ENCODE measurements around the gene TNPO1. TPM values are rescaled to one million over a fixed set of nuclear protein-coding genes. Genes with fewer than 3 reads are reported as not detected.

Gene TNPO1
- total and polyA plus RNA-seq, 9 of the 15 experiments (the other 6 are each of a cell fraction or from before 2014, with no cell fraction given): 20.8 to 176 (median 97.9) TPM

GRCh38 chr5:72816284-72817075 is at the start of gene TNPO1 (continued):
- TF ChIP-seq RBM22 (IDR thresholded peaks at IDR 0.05; ENCODE audit: low read depth, low read length, poor library complexity, severe bottlenecking) (peak; percentile 89), ZNF140 (CRISPR knock-in tag; IDR thresholded peaks at IDR 0.05) (no peak), SRSF7 (optimal IDR thresholded peaks at IDR 0.05; ENCODE audit: low read depth, low read length) (no peak), OTX1 (CRISPR knock-in tag; IDR thresholded peaks at IDR 0.05) (no peak), ERF (CRISPR knock-in tag; IDR thresholded peaks at IDR 0.05) (peak; percentile 84; the same call in 1 of the 2 replicates), TEAD1 (CRISPR knock-in tag; IDR thresholded peaks at IDR 0.05) (peak in 1 of 2 experiments; percentile 86; a peak in 1 of 4 replicates), SIRT6 (IDR thresholded peaks at IDR 0.05; ENCODE audit: low read depth, low read length) (no peak), ZNF586 (CRISPR knock-in tag; conservative IDR thresholded peaks at IDR 0.05) (no peak), CBX5 (IDR thresholded peaks at IDR 0.05; ENCODE audit: borderline replicate concordance, low read depth) (no peak), SAFB (IDR thresholded peaks at IDR 0.05; ENCODE audit: borderline replicate concordance, low read depth, low read length) (0 out of 2 replicates have a peak, but pooled peaks have one; percentile 3), STAT5A (IDR thresholded peaks at IDR 0.05; ENCODE audit: borderline replicate concordance, low read length) (no peak), ZNF282 (CRISPR knock-in tag; IDR thresholded peaks at IDR 0.05) (no peak), PML (IDR thresholded peaks at IDR 0.05; ENCODE audit: low read length) (peak; percentile 54; the same call in 1 of the 2 replicates), ZZZ3 (IDR thresholded peaks at IDR 0.05) (no peak), NR2F6 (CRISPR knock-in tag; IDR thresholded peaks at IDR 0.05) (no peak), ZNF79 (CRISPR knock-in tag; IDR thresholded peaks at IDR 0.05; ENCODE audit: low read depth) (no peak), PHF8 (IDR thresholded peaks at IDR 0.05; ENCODE audit: borderline replicate concordance, low read length) (peak; percentile 91; the same call in 1 of the 2 replicates)
- TF ChIP-seq, protein P1, sequence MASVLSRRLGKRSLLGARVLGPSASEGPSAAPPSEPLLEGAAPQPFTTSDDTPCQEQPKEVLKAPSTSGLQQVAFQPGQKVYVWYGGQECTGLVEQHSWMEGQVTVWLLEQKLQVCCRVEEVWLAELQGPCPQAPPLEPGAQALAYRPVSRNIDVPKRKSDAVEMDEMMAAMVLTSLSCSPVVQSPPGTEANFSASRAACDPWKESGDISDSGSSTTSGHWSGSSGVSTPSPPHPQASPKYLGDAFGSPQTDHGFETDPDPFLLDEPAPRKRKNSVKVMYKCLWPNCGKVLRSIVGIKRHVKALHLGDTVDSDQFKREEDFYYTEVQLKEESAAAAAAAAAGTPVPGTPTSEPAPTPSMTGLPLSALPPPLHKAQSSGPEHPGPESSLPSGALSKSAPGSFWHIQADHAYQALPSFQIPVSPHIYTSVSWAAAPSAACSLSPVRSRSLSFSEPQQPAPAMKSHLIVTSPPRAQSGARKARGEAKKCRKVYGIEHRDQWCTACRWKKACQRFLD (CRISPR knock-in tag; IDR thresholded peaks at IDR 0.05): 0 out of 2 replicates have a peak, but pooled peaks have one; percentile 25
- TF ChIP-seq, protein P2, sequence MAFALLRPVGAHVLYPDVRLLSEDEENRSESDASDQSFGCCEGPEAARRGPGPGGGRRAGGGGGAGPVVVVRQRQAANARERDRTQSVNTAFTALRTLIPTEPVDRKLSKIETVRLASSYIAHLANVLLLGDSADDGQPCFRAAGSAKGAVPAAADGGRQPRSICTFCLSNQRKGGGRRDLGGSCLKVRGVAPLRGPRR (CRISPR knock-in tag; IDR thresholded peaks at IDR 0.05): peak; percentile 58; the same call in 1 of the 2 replicates
- TF ChIP-seq, protein P3, sequence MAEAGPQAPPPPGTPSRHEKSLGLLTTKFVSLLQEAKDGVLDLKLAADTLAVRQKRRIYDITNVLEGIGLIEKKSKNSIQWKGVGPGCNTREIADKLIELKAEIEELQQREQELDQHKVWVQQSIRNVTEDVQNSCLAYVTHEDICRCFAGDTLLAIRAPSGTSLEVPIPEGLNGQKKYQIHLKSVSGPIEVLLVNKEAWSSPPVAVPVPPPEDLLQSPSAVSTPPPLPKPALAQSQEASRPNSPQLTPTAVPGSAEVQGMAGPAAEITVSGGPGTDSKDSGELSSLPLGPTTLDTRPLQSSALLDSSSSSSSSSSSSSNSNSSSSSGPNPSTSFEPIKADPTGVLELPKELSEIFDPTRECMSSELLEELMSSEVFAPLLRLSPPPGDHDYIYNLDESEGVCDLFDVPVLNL (CRISPR knock-in tag; IDR thresholded peaks at IDR 0.05; ENCODE audit: low read depth): no peak
